ENCODE data around the gene TENM3.

The TENM3 gene

DNA sequence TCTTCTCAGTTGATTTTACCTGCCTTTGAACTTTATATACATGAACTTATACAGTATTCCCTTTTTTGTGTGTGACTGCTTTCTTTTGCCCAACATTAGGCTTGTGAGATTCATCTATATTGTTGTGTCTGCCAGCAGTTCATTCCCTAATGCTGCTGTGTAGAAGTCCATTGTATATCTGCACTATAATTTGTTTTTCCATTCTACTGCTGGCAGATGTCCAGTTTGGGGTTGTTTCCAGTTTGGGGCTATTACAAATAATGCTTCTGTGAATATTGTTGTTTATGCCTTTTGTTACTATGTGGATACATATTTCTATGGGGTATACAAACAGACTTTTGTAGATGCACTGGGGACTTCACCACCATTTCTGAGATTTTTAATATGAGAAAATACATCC, 405.6 kb downstream of the TENM3 start:
- TF ChIP-seq POLR2AphosphoS5 (IDR thresholded peaks at IDR 0.05; ENCODE audit: borderline replicate concordance, low read depth, low read length) (no peak), FOXP2 (optimal IDR thresholded peaks at IDR 0.05; ENCODE audit: control extremely low read depth, extremely low read length, insufficient read depth) (no peak), EZH2 (IDR thresholded peaks at IDR 0.05) (no peak)
- Histone ChIP-seq H3K27ac (no peak overlapping the region), H3K4me3 (no peak overlapping the region), H3K36me3 (ENCODE audit: insufficient read depth, low read length) (no peaks in the 10 kb centered on the region), H3K9ac (ENCODE audit: insufficient read length) (no peak overlapping the region), H3K9me3 (ENCODE audit: low read depth, low read length) (no peaks in the 10 kb centered on the region)
- DNase-seq (ENCODE audit: low read depth, low spot score) = no peak

DNA sequence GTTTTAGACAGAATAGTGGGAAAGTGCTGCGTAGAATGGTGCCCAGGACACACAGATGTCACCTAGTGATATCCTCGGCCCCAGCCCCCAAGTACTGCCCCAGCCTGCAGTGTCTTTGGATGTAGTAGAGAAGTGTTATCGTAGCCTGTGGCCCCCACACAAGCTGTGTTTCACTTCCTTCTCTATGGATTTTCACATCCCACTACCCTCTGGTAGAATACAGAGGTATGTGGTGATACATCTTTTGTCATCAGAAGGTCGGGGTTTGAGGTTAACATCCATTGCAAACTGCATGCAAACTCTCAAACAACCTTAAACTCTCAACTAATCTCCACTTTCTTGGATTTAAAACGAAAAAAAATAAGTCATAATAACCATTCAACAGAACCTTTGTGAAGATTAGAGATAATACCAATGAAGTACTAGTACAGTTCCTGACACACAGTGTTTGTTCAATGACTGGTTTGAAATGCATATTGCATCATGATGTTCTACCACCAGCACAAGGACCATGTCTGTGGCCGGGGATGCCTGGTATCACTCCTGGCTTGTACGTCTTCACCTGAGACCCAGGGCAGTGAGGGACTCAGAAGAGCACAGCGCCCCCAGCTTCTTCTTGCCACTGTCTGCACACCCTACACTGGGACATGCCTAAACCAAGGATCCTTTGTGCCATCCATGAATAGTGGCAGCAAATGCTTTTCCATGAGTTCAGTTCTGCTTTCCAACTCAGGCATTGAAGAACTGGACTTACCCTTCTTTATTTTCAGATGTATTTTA, 406.7 kb downstream of the TENM3 start:
- no peak for DNase-seq (ENCODE audit: low read depth, low spot score)
- H3K4me3 ChIP-seq = no peak overlapping the region
- no peaks in the 10 kb centered on the region for H3K9me3 ChIP-seq (ENCODE audit: low read depth, low read length)
- TF ChIP-seq POLR2AphosphoS5 (IDR thresholded peaks at IDR 0.05; ENCODE audit: borderline replicate concordance, low read depth, low read length) (no peak), FOXP2 (optimal IDR thresholded peaks at IDR 0.05; ENCODE audit: control extremely low read depth, extremely low read length, insufficient read depth) (no peak), EZH2 (IDR thresholded peaks at IDR 0.05) (no peak)
- no peak overlapping the region for H3K27ac ChIP-seq
- no peak overlapping the region for H3K9ac ChIP-seq (ENCODE audit: insufficient read length)
- no peaks in the 10 kb centered on the region for H3K36me3 ChIP-seq (ENCODE audit: insufficient read depth, low read length)

DNA sequence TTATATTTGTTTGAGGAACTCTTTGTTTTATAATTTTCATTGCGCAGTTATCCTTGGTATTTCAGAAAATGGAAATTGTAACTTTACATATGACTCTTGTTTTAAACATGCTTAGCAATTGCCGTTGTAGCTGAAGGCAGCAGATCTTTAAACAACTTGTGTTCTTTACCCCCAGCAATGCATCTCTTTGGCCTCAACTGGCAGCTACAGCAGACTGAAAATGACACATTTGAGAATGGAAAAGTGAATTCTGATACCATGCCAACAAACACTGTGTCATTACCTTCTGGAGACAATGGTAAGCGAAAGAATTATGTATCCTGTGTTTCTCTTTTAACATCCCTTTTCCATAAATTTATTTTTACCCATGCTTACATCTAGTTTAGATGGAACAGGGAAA, 410.4 kb downstream of the TENM3 start:
- no peak overlapping the region for H3K9ac ChIP-seq (ENCODE audit: insufficient read length)
- H3K36me3 ChIP-seq (ENCODE audit: insufficient read depth, low read length) = no peaks in the 10 kb centered on the region
- TF ChIP-seq EZH2 (IDR thresholded peaks at IDR 0.05) (no peak), FOXP2 (optimal IDR thresholded peaks at IDR 0.05; ENCODE audit: control extremely low read depth, extremely low read length, insufficient read depth) (no peak), POLR2AphosphoS5 (IDR thresholded peaks at IDR 0.05; ENCODE audit: borderline replicate concordance, low read depth, low read length) (no peak)
- no peak for DNase-seq (ENCODE audit: low read depth, low spot score)
- no peaks in the 10 kb centered on the region for H3K9me3 ChIP-seq (ENCODE audit: low read depth, low read length)
- H3K27ac ChIP-seq = no peak overlapping the region
- H3K4me3 ChIP-seq = no peak overlapping the region

DNA sequence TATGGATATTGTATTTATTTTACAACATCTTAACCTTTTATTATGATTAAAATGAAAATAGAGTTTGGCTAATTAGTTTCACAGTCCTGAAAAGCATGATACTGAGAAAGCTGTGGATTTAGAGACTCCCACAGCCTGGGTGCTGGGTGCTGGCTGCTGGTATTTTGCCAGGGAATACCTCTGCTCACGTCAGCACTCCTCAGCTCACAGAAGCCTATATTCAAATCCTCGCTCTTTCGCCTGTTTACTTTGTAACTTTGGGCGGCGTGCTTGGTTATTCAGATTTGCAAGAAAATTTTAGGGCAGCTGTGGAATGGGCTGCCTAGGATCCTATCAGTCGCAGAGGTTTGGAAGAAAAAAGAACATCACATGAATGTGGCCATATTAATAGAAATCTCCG, 412.1 kb downstream of the TENM3 start:
- Histone ChIP-seq H3K36me3 (ENCODE audit: insufficient read depth, low read length) (no peaks in the 10 kb centered on the region), H3K27ac (no peak overlapping the region), H3K9me3 (ENCODE audit: low read depth, low read length) (no peaks in the 10 kb centered on the region), H3K4me3 (no peak overlapping the region), H3K9ac (ENCODE audit: insufficient read length) (no peak overlapping the region)
- TF ChIP-seq EZH2 (IDR thresholded peaks at IDR 0.05) = no peak
- TF ChIP-seq FOXP2 (optimal IDR thresholded peaks at IDR 0.05; ENCODE audit: control extremely low read depth, extremely low read length, insufficient read depth) = no peak
- TF ChIP-seq POLR2AphosphoS5 (IDR thresholded peaks at IDR 0.05; ENCODE audit: borderline replicate concordance, low read depth, low read length) = no peak
- no peak for DNase-seq (ENCODE audit: low read depth, low spot score)

DNA sequence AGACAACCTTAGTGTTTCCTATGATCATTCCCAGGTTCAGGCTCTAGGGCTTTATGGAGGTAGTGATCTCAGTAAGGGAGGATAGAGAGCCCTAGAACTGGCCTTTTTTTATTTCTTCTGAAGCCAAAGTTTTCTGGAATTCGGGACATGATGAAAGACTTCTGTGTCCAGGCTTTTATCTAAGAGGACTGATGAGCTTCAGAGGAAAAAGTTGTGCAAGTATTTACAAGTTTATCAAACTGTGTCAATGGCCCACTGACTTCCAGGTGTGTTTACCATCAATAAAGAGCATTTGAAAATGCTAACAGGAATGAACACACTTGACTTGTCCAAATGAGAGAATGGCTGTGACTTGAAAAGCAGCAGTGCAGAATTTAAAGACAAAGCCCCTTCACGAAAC, 419.3 kb downstream of the TENM3 start:
- DNase-seq (ENCODE audit: low read depth, low spot score) = no peak
- no peak overlapping the region for H3K9ac ChIP-seq (ENCODE audit: insufficient read length)
- H3K4me3 ChIP-seq = no peak overlapping the region
- no peaks in the 10 kb centered on the region for H3K36me3 ChIP-seq (ENCODE audit: insufficient read depth, low read length)
- TF ChIP-seq FOXP2 (optimal IDR thresholded peaks at IDR 0.05; ENCODE audit: control extremely low read depth, extremely low read length, insufficient read depth) = no peak
- TF ChIP-seq POLR2AphosphoS5 (IDR thresholded peaks at IDR 0.05; ENCODE audit: borderline replicate concordance, low read depth, low read length) = no peak
- TF ChIP-seq EZH2 (IDR thresholded peaks at IDR 0.05) = no peak
- no peak overlapping the region for H3K27ac ChIP-seq
- no peaks in the 10 kb centered on the region for H3K9me3 ChIP-seq (ENCODE audit: low read depth, low read length)

DNA sequence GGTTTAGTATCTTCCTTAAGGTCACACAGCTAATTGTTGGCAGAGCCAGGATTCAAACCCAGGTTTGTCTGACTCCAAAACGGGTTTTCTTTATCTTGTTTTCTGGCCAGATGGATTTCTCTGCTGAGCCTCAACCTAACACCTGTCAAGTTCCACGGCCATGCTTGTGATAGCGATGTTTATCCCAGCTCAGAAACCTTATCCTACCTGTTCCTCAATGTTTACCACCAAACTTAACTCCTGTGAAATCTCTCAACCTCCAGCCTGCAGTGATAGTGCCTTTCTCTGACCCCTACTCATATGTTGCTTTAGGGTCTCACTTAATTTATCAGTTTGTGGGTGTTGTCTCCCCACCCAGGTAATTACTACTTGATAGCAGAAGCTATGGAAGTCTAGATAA, 428.0 kb downstream of the TENM3 start:
- TF ChIP-seq POLR2AphosphoS5 (IDR thresholded peaks at IDR 0.05; ENCODE audit: borderline replicate concordance, low read depth, low read length) = no peak
- no peak for TF ChIP-seq FOXP2 (optimal IDR thresholded peaks at IDR 0.05; ENCODE audit: control extremely low read depth, extremely low read length, insufficient read depth)
- no peak for TF ChIP-seq EZH2 (IDR thresholded peaks at IDR 0.05)
- H3K36me3 ChIP-seq (ENCODE audit: insufficient read depth, low read length) = no peaks in the 10 kb centered on the region

DNA sequence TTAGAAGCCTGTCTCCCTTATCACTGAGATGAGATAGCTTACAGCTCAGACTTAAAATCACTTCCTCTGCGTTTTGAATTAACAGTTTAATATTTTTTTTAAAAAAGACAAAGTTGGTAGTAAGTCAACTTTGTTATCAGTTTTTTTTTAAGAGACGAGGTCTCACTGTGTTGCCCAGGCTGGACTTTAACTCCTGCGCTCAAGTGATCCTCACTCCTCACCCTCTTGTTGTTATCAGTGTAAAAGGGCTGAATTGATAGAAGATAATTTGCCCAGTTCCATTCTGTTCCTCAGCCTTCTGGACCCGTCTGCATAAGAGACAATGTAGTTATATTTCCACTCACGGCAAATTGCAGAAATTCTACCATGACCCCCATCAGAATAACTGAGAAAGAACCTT, 428.5 kb downstream of the TENM3 start:
- H3K27ac ChIP-seq = no peak overlapping the region
- H3K9ac ChIP-seq (ENCODE audit: insufficient read length) = no peak overlapping the region
- no peak for DNase-seq (ENCODE audit: low read depth, low spot score)
- no peaks in the 10 kb centered on the region for H3K36me3 ChIP-seq (ENCODE audit: insufficient read depth, low read length)
- TF ChIP-seq FOXP2 (optimal IDR thresholded peaks at IDR 0.05; ENCODE audit: control extremely low read depth, extremely low read length, insufficient read depth) (no peak), POLR2AphosphoS5 (IDR thresholded peaks at IDR 0.05; ENCODE audit: borderline replicate concordance, low read depth, low read length) (no peak), EZH2 (IDR thresholded peaks at IDR 0.05) (no peak)
- H3K9me3 ChIP-seq (ENCODE audit: low read depth, low read length) = no peaks in the 10 kb centered on the region
- H3K4me3 ChIP-seq = no peak overlapping the region

More for the DNA sequence above, 428.0 kb downstream of the TENM3 start:
- Histone ChIP-seq H3K4me3 (no peak overlapping the region), H3K27ac (no peak overlapping the region), H3K9me3 (ENCODE audit: low read depth, low read length) (no peaks in the 10 kb centered on the region), H3K9ac (ENCODE audit: insufficient read length) (no peak overlapping the region)
- no peak for DNase-seq (ENCODE audit: low read depth, low spot score)

DNA sequence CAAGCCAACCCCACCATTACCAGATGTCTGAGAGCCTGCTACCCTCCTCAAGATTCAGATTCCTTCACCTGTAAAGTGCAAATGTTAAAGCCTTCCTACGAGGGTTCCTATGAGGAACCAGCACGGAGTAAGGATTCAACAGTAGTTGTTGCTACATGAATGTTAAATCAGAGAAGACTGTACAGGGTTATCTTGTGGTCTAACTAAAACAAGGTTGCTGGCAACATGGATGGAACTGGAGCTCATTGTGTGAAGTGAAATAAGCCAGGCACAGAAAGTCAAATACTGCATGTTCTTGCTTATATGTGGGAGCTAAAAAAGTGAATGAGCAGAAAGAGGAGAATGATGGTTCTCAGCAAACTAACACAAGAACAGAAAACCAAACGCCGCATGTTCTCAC, 435.4 kb downstream of the TENM3 start:
- no peaks in the 10 kb centered on the region for H3K36me3 ChIP-seq (ENCODE audit: insufficient read depth, low read length)

More for the DNA sequence above, 435.4 kb downstream of the TENM3 start:
- TF ChIP-seq POLR2AphosphoS5 (IDR thresholded peaks at IDR 0.05; ENCODE audit: borderline replicate concordance, low read depth, low read length) (no peak), FOXP2 (optimal IDR thresholded peaks at IDR 0.05; ENCODE audit: control extremely low read depth, extremely low read length, insufficient read depth) (no peak), EZH2 (IDR thresholded peaks at IDR 0.05) (no peak)
- no peak overlapping the region for H3K9ac ChIP-seq (ENCODE audit: insufficient read length)
- no peak overlapping the region for H3K27ac ChIP-seq
- no peak overlapping the region for H3K4me3 ChIP-seq
- DNase-seq (ENCODE audit: low read depth, low spot score) = no peak
- no peaks in the 10 kb centered on the region for H3K9me3 ChIP-seq (ENCODE audit: low read depth, low read length)
